ENCODE results near the gene ABAT. TPM values are rescaled to one million over a fixed set of nuclear protein-coding genes. Genes with fewer than 3 reads are reported as not detected.
A peak's percentile ranks its signal among the peaks of the same experiment; 100 is the strongest.

ABAT gene
- total RNA-seq (2014; rRNA removed; shearing (Covaris generic)), result 1.8 and 3.1 TPM in 2 replicates

GRCh38 chr16:8674413-8675022, at the start of gene ABAT:
ABAT (plus strand) TSS chr16:8674617; CDS start chr16:8735740, 61,123 bp downstream.
- H3K36me3 ChIP-seq (replicated peaks; ENCODE audit: control insufficient read depth, insufficient read depth, low read length), result no peaks in the 10 kb centered on the region
- H3K4me3 ChIP-seq (ENCODE audit: insufficient read depth, low read depth, low read length), result peak within 1 kb of the TSS; percentile 68
- DNase-seq, result peak; percentile 99
- peaks cover 20% of the 10 kb centered on the region for H3K27me3 ChIP-seq (ENCODE audit: control insufficient read depth, insufficient read depth, low read length)

DNA sequence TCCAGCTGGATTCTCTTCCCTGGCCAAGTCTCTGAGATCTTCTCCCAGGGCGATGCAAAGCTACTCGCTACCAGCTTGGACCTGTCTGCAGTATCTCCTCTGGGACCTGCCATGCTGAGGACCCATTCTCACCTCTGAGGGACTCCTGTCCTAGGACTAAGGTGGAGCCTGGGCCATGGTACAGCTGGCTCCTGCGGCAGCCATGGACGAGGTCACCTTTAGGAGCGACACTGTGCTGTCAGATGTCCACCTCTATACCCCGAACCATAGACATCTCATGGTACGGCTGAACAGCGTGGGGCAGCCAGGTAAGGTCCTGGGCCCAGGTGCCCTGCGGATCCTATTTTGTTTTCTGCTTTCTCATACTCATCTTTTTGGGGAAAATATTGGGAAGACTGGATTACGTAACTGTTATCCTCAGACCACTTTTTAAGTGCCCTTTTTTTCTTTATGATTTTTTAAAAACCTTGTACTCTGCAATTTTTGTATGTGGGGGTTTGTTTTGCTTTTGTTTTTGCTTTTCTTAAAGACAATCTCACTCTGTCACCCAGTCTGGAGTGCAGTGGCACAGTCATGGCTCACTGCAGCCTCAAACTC, 48.8 kb upstream of the ABAT start:
- peaks cover 48% of the 10 kb centered on the region for H3K36me3 ChIP-seq (replicated peaks; ENCODE audit: control insufficient read depth, insufficient read depth, low read length)

GRCh38 chr16:8626946-8627345, 47.5 kb upstream of the ABAT start:
- DNase-seq, result no peak
- H3K4me3 ChIP-seq (ENCODE audit: insufficient read depth, low read depth, low read length), result no peak overlapping the region
- H3K27me3 ChIP-seq (ENCODE audit: control insufficient read depth, insufficient read depth, low read length), result no peaks in the 10 kb centered on the region
- peaks cover 57% of the 10 kb centered on the region for H3K36me3 ChIP-seq (replicated peaks; ENCODE audit: control insufficient read depth, insufficient read depth, low read length)

More for the DNA sequence above, 48.8 kb upstream of the ABAT start:
- no peak overlapping the region for H3K4me3 ChIP-seq (ENCODE audit: insufficient read depth, low read depth, low read length)
- DNase-seq, result no peak
- H3K27me3 ChIP-seq (ENCODE audit: control insufficient read depth, insufficient read depth, low read length), result no peaks in the 10 kb centered on the region

DNA sequence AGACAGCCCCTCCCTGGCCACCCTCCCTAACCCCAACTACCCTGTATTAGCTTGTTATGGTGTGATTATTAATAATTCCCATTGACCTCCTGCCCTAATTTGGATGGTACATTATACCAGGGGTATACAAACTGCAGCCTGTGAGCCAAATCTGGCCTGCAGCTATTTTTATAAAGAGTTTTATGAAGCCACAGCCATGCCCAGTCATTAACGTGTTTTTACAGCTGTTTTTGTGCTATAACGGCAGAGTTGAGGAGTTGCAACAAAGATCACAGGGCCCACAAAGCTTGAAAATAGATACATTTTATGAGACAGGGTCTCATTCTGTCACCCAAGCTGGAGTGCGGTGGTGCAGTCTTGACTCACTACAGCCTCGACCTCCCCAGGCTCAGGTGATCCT, 47.0 kb upstream of the ABAT start:
- no peak for DNase-seq
- H3K27me3 ChIP-seq (ENCODE audit: control insufficient read depth, insufficient read depth, low read length), result no peaks in the 10 kb centered on the region
- H3K36me3 ChIP-seq (replicated peaks; ENCODE audit: control insufficient read depth, insufficient read depth, low read length), result peaks cover 60% of the 10 kb centered on the region
- no peak overlapping the region for H3K4me3 ChIP-seq (ENCODE audit: insufficient read depth, low read depth, low read length)

GRCh38 chr16:8628981-8629725, 45.3 kb upstream of the ABAT start:
- Histone ChIP-seq H3K4me3 (ENCODE audit: insufficient read depth, low read depth, low read length) (no peak overlapping the region), H3K27me3 (ENCODE audit: control insufficient read depth, insufficient read depth, low read length) (no peaks in the 10 kb centered on the region), H3K36me3 (replicated peaks; ENCODE audit: control insufficient read depth, insufficient read depth, low read length) (peaks cover 64% of the 10 kb centered on the region)
- no peak for DNase-seq

DNA sequence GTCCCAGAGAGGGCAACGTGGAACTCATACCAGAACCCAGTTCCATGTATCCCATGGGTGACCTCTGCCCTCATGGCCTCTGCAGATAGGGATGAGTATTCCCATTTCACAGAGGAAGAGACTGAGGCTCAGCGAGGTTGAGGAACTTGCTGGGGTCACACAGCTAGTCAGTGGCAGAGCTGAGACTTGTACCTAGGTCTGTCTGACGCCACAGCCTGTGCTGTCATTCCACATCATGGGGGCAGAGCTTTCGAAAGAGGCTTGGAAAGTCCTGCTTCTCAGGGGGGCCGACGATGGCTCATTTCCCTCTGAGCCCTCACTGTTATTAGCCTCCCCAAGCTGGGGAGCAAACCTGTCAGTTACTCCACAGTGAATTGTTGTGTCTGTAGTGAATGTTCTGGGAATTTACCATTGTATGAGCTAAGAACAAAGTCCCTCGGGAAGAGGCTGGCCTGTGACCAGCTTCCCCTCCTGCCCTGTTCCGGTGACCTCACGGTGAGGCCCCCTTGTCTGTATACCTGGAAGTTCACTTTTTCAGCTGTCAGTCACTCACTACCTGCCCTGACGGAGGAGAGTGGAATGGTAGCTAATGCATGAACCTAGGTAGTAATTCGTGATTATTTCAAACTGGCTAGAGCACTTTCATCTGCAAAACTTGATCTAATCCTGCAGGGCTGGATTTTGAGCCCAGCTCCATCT, 44.0 kb upstream of the ABAT start:
- Histone ChIP-seq H3K4me3 (ENCODE audit: insufficient read depth, low read depth, low read length) (no peak overlapping the region), H3K36me3 (replicated peaks; ENCODE audit: control insufficient read depth, insufficient read depth, low read length) (peaks cover 64% of the 10 kb centered on the region), H3K27me3 (ENCODE audit: control insufficient read depth, insufficient read depth, low read length) (no peaks in the 10 kb centered on the region)
- DNase-seq, result no peak

DNA sequence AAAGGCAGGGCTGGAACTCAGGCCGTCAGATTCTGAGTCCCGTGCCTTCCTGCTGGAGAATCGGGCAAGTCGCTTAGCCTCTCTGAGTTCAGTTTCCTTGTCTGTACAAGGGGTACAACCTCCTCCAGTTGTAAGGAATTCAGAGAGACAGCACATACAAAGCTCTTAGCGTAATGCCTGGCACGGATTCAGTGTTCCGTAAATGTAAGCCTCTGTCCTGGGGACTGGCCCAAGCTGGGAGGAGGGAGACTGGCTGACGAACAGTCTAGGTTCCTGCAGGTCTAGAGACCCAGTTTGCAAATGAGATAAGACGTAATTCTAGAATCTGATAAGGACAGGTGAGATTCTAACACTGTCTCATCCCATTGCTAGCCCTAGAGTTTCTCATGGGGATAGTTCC, 43.0 kb upstream of the ABAT start:
- Histone ChIP-seq H3K4me3 (ENCODE audit: insufficient read depth, low read depth, low read length) (no peak overlapping the region), H3K36me3 (replicated peaks; ENCODE audit: control insufficient read depth, insufficient read depth, low read length) (peaks cover 63% of the 10 kb centered on the region), H3K27me3 (ENCODE audit: control insufficient read depth, insufficient read depth, low read length) (no peaks in the 10 kb centered on the region)
- no peak for DNase-seq

GRCh38 chr16:8631818-8632465, 42.5 kb upstream of the ABAT start:
- Histone ChIP-seq H3K27me3 (ENCODE audit: control insufficient read depth, insufficient read depth, low read length) (no peaks in the 10 kb centered on the region), H3K36me3 (replicated peaks; ENCODE audit: control insufficient read depth, insufficient read depth, low read length) (peaks cover 66% of the 10 kb centered on the region), H3K4me3 (ENCODE audit: insufficient read depth, low read depth, low read length) (no peak overlapping the region)
- no peak for DNase-seq

DNA sequence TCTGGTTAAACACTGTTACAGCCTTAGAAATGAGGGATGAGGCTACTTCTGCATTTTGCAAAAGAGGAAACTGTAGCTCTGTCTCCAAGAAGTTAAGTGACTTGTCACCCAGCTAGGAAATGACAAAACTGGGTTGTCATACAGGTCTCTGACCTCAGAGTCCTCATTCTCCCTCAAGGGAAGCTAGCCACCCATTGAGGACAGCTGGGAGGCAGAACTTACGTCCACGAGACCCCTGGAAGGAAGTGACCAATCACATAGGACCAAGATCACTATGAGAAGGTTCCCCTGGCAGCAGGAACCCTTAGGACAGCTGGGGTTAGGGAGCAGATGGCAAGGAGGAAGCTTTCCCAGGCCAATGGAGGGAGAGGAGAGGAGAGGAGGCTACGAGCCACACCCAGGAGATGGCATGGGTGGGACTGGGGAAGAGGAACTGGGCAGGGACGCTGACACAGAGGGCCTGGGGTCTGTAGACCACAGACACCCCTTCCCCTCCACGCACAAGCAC, 41.7 kb upstream of the ABAT start:
- no peak for DNase-seq
- Histone ChIP-seq H3K4me3 (ENCODE audit: insufficient read depth, low read depth, low read length) (no peak overlapping the region), H3K36me3 (replicated peaks; ENCODE audit: control insufficient read depth, insufficient read depth, low read length) (peaks cover 64% of the 10 kb centered on the region), H3K27me3 (ENCODE audit: control insufficient read depth, insufficient read depth, low read length) (no peaks in the 10 kb centered on the region)

DNA sequence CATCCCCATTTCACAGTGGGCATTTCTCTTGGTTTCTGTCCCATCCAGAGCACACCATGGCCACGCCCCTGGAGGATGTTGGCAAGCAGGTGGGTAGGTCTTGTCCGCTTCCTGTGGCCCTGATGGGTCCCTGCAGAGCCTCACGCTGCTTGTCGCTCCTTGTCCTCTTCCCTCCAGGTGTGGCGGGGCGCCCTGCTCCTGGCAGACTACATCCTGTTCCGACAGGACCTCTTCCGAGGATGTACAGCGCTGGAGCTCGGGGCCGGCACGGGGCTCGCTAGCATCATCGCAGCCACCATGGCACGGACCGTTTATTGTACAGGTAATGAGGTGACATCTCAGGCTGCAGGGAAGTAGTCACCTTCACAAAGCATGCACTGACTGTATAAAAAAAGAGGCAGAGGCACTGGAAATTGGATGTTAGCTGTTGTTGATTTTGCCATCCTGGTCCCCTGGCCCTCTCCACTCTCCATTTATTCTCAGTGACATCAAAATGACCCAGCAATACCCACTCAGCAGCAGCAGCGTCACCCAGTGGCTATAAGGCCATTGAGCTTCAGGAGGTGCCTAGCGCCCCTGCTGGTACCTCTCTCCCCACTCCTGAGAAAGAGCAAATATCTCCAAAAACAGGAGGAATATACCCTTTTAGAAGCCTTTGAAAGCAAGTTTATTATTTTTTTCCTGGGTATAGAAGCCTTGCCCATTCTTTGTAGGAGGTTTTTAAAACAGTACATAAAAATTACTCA, 39.3 kb upstream of the ABAT start:
- Histone ChIP-seq H3K36me3 (replicated peaks; ENCODE audit: control insufficient read depth, insufficient read depth, low read length) (peaks cover 50% of the 10 kb centered on the region), H3K27me3 (ENCODE audit: control insufficient read depth, insufficient read depth, low read length) (no peaks in the 10 kb centered on the region), H3K4me3 (ENCODE audit: insufficient read depth, low read depth, low read length) (no peak overlapping the region)

DNA sequence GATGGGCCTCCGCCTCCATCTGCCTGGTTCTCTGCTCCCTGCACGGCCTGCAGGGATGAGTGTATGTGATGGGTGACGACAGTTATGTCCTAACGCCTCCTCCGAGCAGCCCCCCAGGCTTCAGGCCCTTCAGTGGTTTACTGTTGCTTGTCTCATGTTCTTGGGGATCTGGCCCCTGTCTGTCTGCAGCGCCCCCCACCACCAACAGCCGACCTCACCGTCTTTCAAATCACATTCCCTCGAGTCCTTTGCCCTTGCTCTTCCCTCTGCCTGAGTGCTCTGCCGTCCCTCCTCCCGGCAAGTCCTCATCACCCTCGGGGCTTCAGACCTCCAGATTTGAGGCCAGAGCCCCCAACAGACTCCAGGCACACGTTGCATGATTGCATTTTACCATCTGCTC, 34.7 kb upstream of the ABAT start:
- H3K27me3 ChIP-seq (ENCODE audit: control insufficient read depth, insufficient read depth, low read length), result no peaks in the 10 kb centered on the region
- no peak overlapping the region for H3K4me3 ChIP-seq (ENCODE audit: insufficient read depth, low read depth, low read length)
- peaks cover 56% of the 10 kb centered on the region for H3K36me3 ChIP-seq (replicated peaks; ENCODE audit: control insufficient read depth, insufficient read depth, low read length)
- no peak for DNase-seq

More for the DNA sequence above, 39.3 kb upstream of the ABAT start:
- peak; percentile 91 for DNase-seq

DNA sequence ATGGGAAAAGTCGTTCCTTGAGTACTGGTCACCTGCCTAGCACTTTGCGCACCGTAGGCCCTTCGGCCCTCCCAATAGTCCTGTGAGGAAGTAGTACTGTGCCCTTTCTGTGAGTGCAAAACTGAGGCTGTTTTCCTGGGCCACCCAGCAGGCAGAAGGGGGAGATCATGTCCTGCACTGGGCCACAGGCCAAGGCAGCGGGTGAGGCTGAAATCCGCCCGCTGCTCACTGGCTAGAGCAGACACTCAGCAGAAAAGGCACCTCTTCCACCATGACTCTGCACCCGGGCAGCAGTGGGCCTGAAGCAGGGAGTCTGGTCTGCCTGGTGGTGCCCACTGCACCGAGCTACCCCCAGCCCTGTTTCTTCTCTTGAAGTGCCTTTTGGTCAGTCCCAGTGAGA, 32.7 kb upstream of the ABAT start:
- no peak for DNase-seq
- Histone ChIP-seq H3K36me3 (replicated peaks; ENCODE audit: control insufficient read depth, insufficient read depth, low read length) (peaks cover 64% of the 10 kb centered on the region), H3K27me3 (ENCODE audit: control insufficient read depth, insufficient read depth, low read length) (no peaks in the 10 kb centered on the region), H3K4me3 (ENCODE audit: insufficient read depth, low read depth, low read length) (no peak overlapping the region)

GRCh38 chr16:8642146-8642545, 32.3 kb upstream of the ABAT start:
- H3K27me3 ChIP-seq (ENCODE audit: control insufficient read depth, insufficient read depth, low read length), result no peaks in the 10 kb centered on the region
- H3K4me3 ChIP-seq (ENCODE audit: insufficient read depth, low read depth, low read length), result no peak overlapping the region
- peaks cover 65% of the 10 kb centered on the region for H3K36me3 ChIP-seq (replicated peaks; ENCODE audit: control insufficient read depth, insufficient read depth, low read length)
- DNase-seq, result no peak
